AG09319 (cell line): ENCODE measurements around the gene AIFM2.
"Not testable (repeated sequence)": the region's sequence is repeated elsewhere in the genome, so short reads cannot be mapped to it uniquely, and the experiment has no call there.

ENCODE experiments used
- DNase-seq: peaks from one replicate; pipeline ENCODE4 v3.0.0-alpha.2; 2010; ENCODE audit warnings: low read depth; ENCODE audit errors: extremely low read depth
- TF ChIP-seq, protein P1 (sequence below): IDR thresholded peaks from 2 replicates; pipeline ENCODE4 v1.5.1; 2011; ENCODE audit warnings: low read depth, mild to moderate bottlenecking, inconsistent platforms, low read length, moderate library complexity

Gene AIFM2

DNA sequence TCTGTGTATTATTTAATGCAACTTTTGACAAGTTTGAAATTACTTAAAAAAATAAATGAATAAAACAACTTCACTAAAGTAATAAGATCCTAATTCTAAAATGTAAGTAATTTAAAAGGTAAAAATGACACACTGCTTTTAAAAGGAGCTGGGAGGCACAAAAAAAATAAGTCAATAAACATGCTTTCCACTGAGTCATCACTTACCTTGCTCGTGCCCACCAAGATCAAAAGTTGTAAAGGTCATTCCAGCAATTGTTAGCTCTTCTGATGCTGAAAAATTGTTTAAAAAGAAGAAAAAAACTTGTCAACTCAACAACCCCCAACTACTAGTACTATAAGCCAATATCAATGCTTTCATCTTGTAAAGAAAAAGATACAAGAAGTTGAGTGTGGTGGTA lies 28.2 kb upstream of the AIFM2 start:
- no peak for DNase-seq
- TF ChIP-seq, protein P1, sequence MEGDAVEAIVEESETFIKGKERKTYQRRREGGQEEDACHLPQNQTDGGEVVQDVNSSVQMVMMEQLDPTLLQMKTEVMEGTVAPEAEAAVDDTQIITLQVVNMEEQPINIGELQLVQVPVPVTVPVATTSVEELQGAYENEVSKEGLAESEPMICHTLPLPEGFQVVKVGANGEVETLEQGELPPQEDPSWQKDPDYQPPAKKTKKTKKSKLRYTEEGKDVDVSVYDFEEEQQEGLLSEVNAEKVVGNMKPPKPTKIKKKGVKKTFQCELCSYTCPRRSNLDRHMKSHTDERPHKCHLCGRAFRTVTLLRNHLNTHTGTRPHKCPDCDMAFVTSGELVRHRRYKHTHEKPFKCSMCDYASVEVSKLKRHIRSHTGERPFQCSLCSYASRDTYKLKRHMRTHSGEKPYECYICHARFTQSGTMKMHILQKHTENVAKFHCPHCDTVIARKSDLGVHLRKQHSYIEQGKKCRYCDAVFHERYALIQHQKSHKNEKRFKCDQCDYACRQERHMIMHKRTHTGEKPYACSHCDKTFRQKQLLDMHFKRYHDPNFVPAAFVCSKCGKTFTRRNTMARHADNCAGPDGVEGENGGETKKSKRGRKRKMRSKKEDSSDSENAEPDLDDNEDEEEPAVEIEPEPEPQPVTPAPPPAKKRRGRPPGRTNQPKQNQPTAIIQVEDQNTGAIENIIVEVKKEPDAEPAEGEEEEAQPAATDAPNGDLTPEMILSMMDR, result no peak

DNA sequence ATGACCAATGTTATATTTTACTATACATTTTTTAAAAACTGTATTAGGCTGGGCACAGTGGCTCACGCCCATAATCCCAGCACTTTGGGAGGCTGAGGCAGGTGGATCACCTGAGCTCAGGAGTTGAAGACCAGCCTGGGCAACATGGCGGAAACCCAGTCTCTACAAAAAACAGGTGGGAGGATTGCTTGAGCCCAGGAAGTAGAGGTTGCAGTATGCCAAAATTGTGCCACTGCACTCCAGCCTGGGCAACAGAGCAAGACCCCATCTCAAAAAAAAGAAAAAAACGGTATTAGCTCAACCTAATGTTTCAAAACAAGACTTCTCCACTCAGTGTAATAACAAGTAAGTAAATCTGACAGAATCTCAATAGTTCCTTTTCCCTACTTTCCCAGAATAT lies 26.7 kb upstream of the AIFM2 start:
- not testable (repeated sequence) for DNase-seq

DNA sequence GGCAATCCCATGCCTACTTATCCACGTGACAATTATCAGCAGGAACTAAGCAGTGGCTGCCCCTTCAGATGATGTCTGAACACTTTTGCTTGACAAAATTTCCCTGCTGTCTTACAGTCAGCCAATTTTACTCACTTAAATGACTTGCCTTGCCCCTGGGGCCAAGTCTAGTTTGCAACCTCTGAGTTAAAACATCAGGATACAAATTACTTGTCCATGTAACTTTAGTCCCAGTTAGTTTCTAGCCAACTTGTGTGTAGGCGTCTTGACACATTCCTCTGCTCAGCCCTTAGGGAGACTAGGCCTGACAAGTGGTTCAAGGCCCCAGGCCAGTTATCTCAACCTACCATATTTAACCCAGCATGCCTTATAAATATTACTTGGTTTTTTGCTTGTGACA lies 25.5 kb upstream of the AIFM2 start:
- no peak for DNase-seq
- TF ChIP-seq, protein P1, result no peak

DNA sequence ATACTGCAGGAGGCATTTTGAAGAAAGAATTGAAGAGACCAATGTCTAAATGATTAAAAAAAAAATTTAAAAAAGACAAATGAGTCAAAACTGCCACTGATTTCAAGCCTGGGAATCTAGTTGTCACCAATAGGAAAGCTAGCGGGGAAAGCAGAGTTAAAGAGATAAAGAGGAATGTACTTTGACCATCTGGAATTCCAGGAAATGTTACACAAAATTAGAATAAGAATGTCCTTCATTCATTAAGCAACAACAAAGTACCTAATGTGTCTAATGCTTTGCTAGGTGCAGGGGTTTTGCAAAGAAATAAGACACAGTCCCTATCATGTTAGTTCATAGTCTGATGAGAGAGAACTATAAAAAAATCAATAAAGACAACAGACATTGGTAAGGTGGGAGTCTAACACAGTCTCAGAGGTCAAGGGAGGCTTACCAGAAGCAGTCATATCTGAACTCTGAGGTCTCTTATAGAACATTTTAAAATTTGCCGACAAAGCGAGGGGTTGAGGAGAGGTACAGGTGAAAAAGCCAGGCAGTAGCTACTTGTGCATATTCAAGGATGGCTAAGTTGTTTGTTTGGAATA lies 22.7 kb upstream of the AIFM2 start:
- no peak for DNase-seq
- TF ChIP-seq, protein P1, result no peak

DNA sequence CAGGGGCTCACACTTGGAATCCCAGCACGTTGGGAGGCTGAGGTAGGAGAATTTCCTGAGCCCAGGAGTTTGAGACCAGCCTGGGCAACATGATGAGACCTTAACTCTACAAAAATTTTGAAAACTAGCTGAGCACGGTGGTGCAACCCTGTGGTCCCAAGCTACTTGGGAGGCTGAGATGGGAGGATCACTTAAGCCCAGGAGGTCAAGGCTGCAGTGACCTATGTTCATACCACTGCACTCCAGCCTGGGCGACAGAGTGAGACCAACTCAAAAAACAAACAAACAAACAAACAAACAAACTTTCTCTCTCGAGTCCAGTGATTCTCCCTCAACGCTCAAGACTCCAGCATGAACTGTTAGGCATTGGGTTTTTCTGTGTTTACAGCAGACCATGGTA lies 15.9 kb upstream of the AIFM2 start:
- TF ChIP-seq, protein P1, result no peak
- no peak for DNase-seq

DNA sequence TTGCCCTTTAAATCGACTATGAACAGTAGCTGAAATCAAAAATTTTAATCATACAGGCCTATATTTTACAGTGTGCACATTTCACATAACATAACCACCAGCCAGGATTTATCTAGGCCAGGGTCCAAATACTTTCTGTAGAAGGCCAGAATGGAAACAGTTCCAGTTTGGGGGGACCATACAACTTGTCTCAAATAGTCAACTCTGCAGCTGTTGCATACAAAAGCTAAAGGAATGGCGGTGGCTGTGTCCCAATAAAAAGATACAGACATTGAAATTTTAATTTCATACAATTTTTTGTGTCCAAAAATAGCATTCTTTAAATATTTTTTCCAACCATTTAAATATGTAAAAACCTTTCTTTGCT lies 14.6 kb upstream of the AIFM2 start:
- TF ChIP-seq, protein P1, result no peak
- DNase-seq, result no peak

DNA sequence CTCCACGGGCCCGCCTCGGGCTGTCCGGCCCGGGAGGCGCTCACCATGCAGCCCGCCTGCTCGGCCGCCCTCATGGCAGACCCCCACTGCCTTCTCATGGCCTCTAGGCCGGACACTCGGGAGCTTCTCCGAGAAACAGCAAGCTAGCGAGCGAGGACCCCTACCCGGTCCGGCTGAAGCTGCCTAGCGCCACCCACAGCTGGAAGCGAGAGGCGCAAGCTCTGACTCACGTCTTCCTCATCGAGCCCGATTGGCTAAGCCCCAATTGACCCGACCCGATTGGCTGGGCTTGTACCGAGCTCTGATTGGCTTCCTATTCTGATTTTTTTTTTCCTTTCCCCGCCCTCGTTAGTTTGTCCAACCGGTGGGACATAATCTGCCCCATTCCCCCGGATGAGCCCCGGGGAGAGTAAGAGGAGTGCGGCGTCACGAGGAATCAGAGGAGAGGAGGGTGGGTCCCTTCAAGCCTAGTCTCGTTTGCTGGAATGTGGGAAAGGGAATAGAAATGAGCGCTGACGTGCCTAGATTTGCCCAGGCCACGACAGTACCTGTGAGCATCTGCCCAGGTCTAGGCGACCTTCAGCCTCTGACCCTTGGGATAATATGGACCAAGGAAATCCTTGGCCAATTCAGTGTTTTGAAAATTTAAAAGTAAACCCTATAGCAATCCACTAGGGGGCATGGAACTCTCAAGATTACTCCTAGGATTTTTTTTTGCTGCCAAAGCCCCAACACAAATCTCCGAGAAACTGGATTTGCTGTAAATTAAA lies 14.0 kb upstream of the AIFM2 start, which contains the start of gene TYSND1:
TSS of gene TYSND1 (minus strand) at position 212 of the 770 bp plus-strand sequence. CDS start at position 98, 114 bp downstream.
- TF ChIP-seq, protein P1, result peak; percentile 87
- DNase-seq, result peak; percentile 95
